Sigmoid colon (tissue), 7 donors: ENCODE measurements around the gene CDC42BPB. TPM values are rescaled to one million over a fixed set of nuclear protein-coding genes. Genes with fewer than 3 reads are reported as not detected.

Experiments used
- DNase-seq: peaks from one replicate; pipeline ENCODE4 v3.0.0-alpha.2; 2019
- H3K27ac ChIP-seq, 4 donors: fragments of 200-600 bp; sonication (generic); one replicate each; pipeline ENCODE4 v1.5.1; 2016 to 2019; ENCODE audit warnings: mild to moderate bottlenecking in 1 of 4
- H3K27me3 ChIP-seq, 3 donors: fragments of 200-600 bp; sonication (generic); one replicate each; pipeline ENCODE4 v1.5.1; 2019; ENCODE audit warnings: mild to moderate bottlenecking in 1 of 3
- H3K36me3 ChIP-seq, 4 donors: fragments of 200-600 bp; sonication (generic); one replicate each; pipeline ENCODE4 v1.5.1; 2016 to 2019
- H3K4me1 ChIP-seq, 4 donors: fragments of 200-600 bp; sonication (generic); one replicate each; pipeline ENCODE4 v1.5.1; 2017 to 2019
- H3K4me3 ChIP-seq, 4 donors: fragments of 200-600 bp; sonication (generic); one replicate each; pipeline ENCODE4 v1.5.1; 2017 to 2019; ENCODE audit warnings: mild to moderate bottlenecking in 2 of 4, moderate library complexity in 1 of 4
- H3K9me3 ChIP-seq, 4 donors: fragments of 200-600 bp in 3 of 4; sonication (generic) in 3 of 4; one replicate each; pipeline versions ENCODE4 v1.5.1 to v1.6.1; 2013 to 2019
- CTCF ChIP-seq, 4 experiments: fragments of 450-650 bp in 3 of 4; fragments of 200-600 bp in 1 of 4; IDR thresholded peaks; one replicate each; pipeline ENCODE4 v1.5.1; 2016 to 2019; ENCODE audit warnings: antibody characterized with exemption in 4 of 4, mild to moderate bottlenecking in 3 of 4, moderate library complexity in 2 of 4
- EP300 ChIP-seq, 4 donors: sonication (generic); formaldehyde crosslinking; IDR thresholded peaks; one replicate each; pipeline ENCODE4 v1.6.1; 2017; ENCODE audit warnings: antibody characterized with exemption in 4 of 4
- POLR2A ChIP-seq, 2 donors: fragments of 450-650 bp; IDR thresholded peaks; one replicate each; pipeline ENCODE4 v1.6.1; 2016; ENCODE audit warnings: antibody characterized with exemption in 2 of 2, mild to moderate bottlenecking in 2 of 2, moderate library complexity in 2 of 2
- POLR2AphosphoS5 ChIP-seq, 4 donors: sonication (generic); formaldehyde crosslinking; IDR thresholded peaks; one replicate each; pipeline ENCODE4 v1.6.1; 2017; ENCODE audit warnings: antibody characterized with exemption in 4 of 4
- WGBS, 2 donors: extraction: QIAGEN DNeasy Blood & Tissue Kit; methylation state at CpG; one replicate each; pipeline ENCODE4 v1.1.7; 2013; 5-methylcytosine and 5-hydroxymethylcytosine counted together
- intact Hi-C: fragments of 100-400 bp; cut with DNase I; formaldehyde crosslinking; loops from one replicate; pipeline ENCODE4 v1.15.1; 2023
- polyA plus RNA-seq, 3 donors: library from polyadenylated mRNA; stranded (reverse); fragments of 200-250 nt; gene quantifications; one replicate each; pipeline ENCODE4 v1.2.3, GENCODE V29; 2013
- total RNA-seq, 4 donors: library from RNA; depleted of rRNA; stranded (reverse); fragments of >200 nt; gene quantifications; one replicate each; pipeline ENCODE4 v1.1.0, GENCODE V29; 2016
- donor health status: healthy with polysubstance abuse.
- donor health status: Bipolar disorder and iron deficiency.
- donor health status: healthy.

CDC42BPB gene
- total and polyA plus RNA-seq, 7 donors: 18.0 to 82.3 (median 58.5) TPM

GRCh38 chr14:102998393-102998792 is 59.0 kb downstream of the CDC42BPB start:
- DNase-seq: no peak
- intact Hi-C loops: no loop called here
- 86 to 88% methylated on average over 6 of the region's 6 CpGs for WGBS, 2 donors
- H3K27ac ChIP-seq: no peak overlapping the region
- H3K4me3 ChIP-seq: no peak overlapping the region
- H3K4me1 ChIP-seq: peaks cover 0 to 4% (median 0%) of the 10 kb centered on the region in 4 donors
- TF ChIP-seq POLR2A (IDR thresholded peaks at IDR 0.05): no peak
- H3K9me3 ChIP-seq: no peaks in the 10 kb centered on the region
- no peaks in the 10 kb centered on the region for H3K27me3 ChIP-seq
- peaks cover 9 to 88% (median 44%) of the 10 kb centered on the region in 4 donors for H3K36me3 ChIP-seq

GRCh38 chr14:102996941-102997340 is 60.4 kb downstream of the CDC42BPB start:
- Histone ChIP-seq H3K27ac (no peak overlapping the region), H3K9me3 (no peaks in the 10 kb centered on the region), H3K4me1 (peaks cover 0 to 4% (median 0%) of the 10 kb centered on the region in 4 donors), H3K4me3 (no peak overlapping the region), H3K36me3 (peaks cover 0 to 85% (median 31%) of the 10 kb centered on the region in 4 donors), H3K27me3 (no peaks in the 10 kb centered on the region)
- TF ChIP-seq POLR2AphosphoS5 (IDR thresholded peaks at IDR 0.05): no peak
- TF ChIP-seq EP300 (IDR thresholded peaks at IDR 0.05): no peak
- no peak for TF ChIP-seq CTCF (IDR thresholded peaks at IDR 0.05)
- no peak for TF ChIP-seq POLR2A (IDR thresholded peaks at IDR 0.05)
- no peak for DNase-seq
- 84 to 93% methylated on average over 10 of the region's 10 CpGs for WGBS, 2 donors
- intact Hi-C loops: no loop called here

GRCh38 chr14:102994689-102995088 is 62.7 kb downstream of the CDC42BPB start:
- H3K9me3 ChIP-seq: no peaks in the 10 kb centered on the region
- H3K36me3 ChIP-seq: peaks cover 0 to 89% (median 22%) of the 10 kb centered on the region in 4 donors
- no peak for TF ChIP-seq EP300 (IDR thresholded peaks at IDR 0.05)
- no peak for TF ChIP-seq POLR2AphosphoS5 (IDR thresholded peaks at IDR 0.05)
- no peak for TF ChIP-seq POLR2A (IDR thresholded peaks at IDR 0.05)
- no peak for TF ChIP-seq CTCF (IDR thresholded peaks at IDR 0.05)
- H3K27ac ChIP-seq: no peak overlapping the region
- intact Hi-C loops: no loop called here
- no peak for DNase-seq
- H3K4me3 ChIP-seq: no peak overlapping the region
- WGBS, 2 donors: 19 to 61% methylated on average over 4 of the region's 4 CpGs
- peaks cover 0 to 4% (median 0%) of the 10 kb centered on the region in 4 donors for H3K4me1 ChIP-seq
- H3K27me3 ChIP-seq: no peaks in the 10 kb centered on the region

GRCh38 chr14:102993523-102993922 is 63.8 kb downstream of the CDC42BPB start:
- WGBS, 2 donors: 13 to 60% methylated on average over 3 of the region's 3 CpGs
- no peak overlapping the region for H3K27ac ChIP-seq
- DNase-seq: no peak
- no peaks in the 10 kb centered on the region for H3K27me3 ChIP-seq
- H3K36me3 ChIP-seq: peaks cover 0 to 91% (median 23%) of the 10 kb centered on the region in 4 donors
- H3K9me3 ChIP-seq: no peaks in the 10 kb centered on the region
- H3K4me3 ChIP-seq: no peak overlapping the region
- intact Hi-C loops: no loop called here
- peaks cover 0 to 4% (median 0%) of the 10 kb centered on the region in 4 donors for H3K4me1 ChIP-seq
- TF ChIP-seq POLR2A (IDR thresholded peaks at IDR 0.05): no peak
- TF ChIP-seq POLR2AphosphoS5 (IDR thresholded peaks at IDR 0.05): no peak
- no peak for TF ChIP-seq EP300 (IDR thresholded peaks at IDR 0.05)
- TF ChIP-seq CTCF (IDR thresholded peaks at IDR 0.05): no peak

GRCh38 chr14:102991376-102991775 is 66.0 kb downstream of the CDC42BPB start:
- WGBS, 2 donors: 95 to 97% methylated on average over 3 of the region's 3 CpGs
- Histone ChIP-seq H3K27ac (no peak overlapping the region), H3K4me3 (no peak overlapping the region), H3K4me1 (peaks cover 0 to 4% (median 0%) of the 10 kb centered on the region in 4 donors), H3K9me3 (peaks cover 0 to 8% (median 6%) of the 10 kb centered on the region in 4 donors), H3K36me3 (peaks cover 0 to 91% (median 23%) of the 10 kb centered on the region in 4 donors), H3K27me3 (no peaks in the 10 kb centered on the region)
- TF ChIP-seq EP300 (IDR thresholded peaks at IDR 0.05) (no peak), POLR2AphosphoS5 (IDR thresholded peaks at IDR 0.05) (no peak), CTCF (IDR thresholded peaks at IDR 0.05) (no peak), POLR2A (IDR thresholded peaks at IDR 0.05) (no peak)
- DNase-seq: no peak
- intact Hi-C loops: no loop called here
